ENCODE data around the gene OTUD5.
"Not testable (repeated sequence)": the region's sequence is repeated elsewhere in the genome, so short reads cannot be mapped to it uniquely, and the experiment has no call there.

The OTUD5 gene

DNA sequence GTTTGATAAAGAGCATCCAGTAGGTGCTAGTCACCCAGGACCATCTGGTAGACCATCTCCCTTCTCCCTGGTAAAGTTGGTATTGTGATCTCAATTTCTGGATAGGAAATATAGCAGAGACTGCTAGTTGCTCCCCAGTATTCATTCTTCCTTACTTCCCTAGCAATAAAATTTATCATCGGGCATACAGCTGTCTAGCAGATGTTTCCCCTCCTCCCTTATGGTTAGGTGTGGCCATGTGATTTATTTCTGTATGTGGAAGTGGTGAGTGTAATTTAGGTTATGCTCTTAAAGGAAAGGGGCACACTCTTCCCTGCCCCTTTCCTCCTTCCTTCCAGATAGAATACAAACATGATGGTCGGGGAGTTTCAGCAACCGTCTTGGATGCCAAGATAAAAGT, 26.5 kb upstream of the OTUD5 start:
- no peak overlapping the region for H3K4me3 ChIP-seq (ENCODE audit: low read depth, low read length)
- no peak for DNase-seq (ENCODE audit: low read depth, low spot score)
- TF ChIP-seq, protein P1, sequence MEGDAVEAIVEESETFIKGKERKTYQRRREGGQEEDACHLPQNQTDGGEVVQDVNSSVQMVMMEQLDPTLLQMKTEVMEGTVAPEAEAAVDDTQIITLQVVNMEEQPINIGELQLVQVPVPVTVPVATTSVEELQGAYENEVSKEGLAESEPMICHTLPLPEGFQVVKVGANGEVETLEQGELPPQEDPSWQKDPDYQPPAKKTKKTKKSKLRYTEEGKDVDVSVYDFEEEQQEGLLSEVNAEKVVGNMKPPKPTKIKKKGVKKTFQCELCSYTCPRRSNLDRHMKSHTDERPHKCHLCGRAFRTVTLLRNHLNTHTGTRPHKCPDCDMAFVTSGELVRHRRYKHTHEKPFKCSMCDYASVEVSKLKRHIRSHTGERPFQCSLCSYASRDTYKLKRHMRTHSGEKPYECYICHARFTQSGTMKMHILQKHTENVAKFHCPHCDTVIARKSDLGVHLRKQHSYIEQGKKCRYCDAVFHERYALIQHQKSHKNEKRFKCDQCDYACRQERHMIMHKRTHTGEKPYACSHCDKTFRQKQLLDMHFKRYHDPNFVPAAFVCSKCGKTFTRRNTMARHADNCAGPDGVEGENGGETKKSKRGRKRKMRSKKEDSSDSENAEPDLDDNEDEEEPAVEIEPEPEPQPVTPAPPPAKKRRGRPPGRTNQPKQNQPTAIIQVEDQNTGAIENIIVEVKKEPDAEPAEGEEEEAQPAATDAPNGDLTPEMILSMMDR (IDR thresholded peaks at IDR 0.05; ENCODE audit: insufficient read depth, low read length, missing control alignments), result no peak
- POLR2A ChIA-PET, result no interaction called here
- CTCF ChIA-PET, result no interaction called here

DNA sequence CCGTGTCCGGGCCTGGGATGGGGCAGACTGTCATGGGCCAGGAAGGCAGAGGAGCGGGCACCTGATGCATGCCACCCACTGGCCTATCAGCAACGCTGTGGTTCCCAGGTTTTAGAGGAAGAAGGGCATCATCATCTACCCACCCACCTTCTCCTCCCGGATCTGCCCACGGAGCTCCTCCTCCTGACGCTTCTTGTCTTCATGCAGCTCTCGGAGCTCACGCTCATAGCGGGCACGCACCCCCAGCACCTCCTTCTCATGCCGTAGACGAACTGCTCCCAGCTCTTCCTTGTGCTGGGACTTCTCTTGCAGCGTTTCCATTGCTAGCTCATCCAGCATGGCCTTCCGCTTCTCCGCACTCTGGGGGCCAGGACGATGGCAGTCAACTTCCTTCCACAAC, 25.7 kb upstream of the OTUD5 start:
- CTCF ChIA-PET, result interaction anchor here (1.4 kb wide), 1 partner anchor 11 kb away, joined by 5 read pairs; the partner anchor contains the start of gene KCND1
- POLR2A ChIA-PET, result interaction anchor here (0.7 kb wide), 1 partner anchor 89 kb away, joined by 4 read pairs; no protein-coding TSS in a partner anchor

DNA sequence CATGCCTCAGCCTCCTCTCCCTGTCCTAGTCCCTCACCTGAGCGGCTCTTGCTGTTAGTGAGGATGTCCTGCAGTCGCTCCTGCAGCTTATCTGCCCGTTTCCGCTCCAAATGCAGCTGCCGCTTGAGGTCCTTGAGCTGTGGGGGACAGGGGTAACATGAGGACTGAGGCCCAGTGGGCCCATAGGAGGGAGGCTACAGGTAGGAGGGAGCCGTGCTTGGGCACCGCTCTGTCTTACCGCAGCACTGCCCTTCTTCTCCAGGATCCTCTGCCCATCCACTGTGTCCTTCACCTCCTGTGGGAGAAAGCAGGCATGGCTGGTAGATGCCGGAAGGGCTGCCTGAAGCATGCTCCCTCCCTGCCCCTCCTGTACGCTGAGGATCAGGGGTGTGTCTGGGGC, 23.8 kb upstream of the OTUD5 start:
- no peak overlapping the region for H3K4me3 ChIP-seq (ENCODE audit: low read depth, low read length)
- CTCF ChIA-PET, result no interaction called here
- TF ChIP-seq, protein P1 (IDR thresholded peaks at IDR 0.05; ENCODE audit: insufficient read depth, low read length, missing control alignments), result no peak
- DNase-seq (ENCODE audit: low read depth, low spot score), result no peak
- POLR2A ChIA-PET, result no interaction called here

More for the DNA sequence above, 25.7 kb upstream of the OTUD5 start:
- no peak overlapping the region for H3K4me3 ChIP-seq (ENCODE audit: low read depth, low read length)
- TF ChIP-seq, protein P1 (IDR thresholded peaks at IDR 0.05; ENCODE audit: insufficient read depth, low read length, missing control alignments), result no peak
- no peak for DNase-seq (ENCODE audit: low read depth, low spot score)

DNA sequence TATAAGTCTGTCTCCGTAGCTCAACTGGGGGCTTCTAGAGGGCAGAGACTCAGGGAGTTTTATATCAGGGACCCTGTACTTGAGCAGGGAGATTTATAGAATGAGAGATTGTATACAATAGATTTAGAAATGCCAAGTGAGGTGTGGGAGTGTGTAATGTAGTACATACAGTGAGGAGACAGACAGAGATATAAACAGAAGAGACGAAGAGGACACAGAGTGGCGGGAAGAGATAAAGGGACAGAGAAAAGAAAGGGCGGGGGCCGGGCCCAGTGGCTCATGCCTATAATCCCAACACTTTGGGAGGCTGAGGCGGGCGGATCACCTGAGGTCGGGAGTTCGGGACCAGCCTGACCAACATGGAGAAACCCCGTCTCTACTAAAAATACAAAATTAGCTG, 22.9 kb upstream of the OTUD5 start:
- CTCF ChIA-PET; DNase-seq (ENCODE audit: low read depth, low spot score); H3K4me3 ChIP-seq (ENCODE audit: low read depth, low read length); POLR2A ChIA-PET: not testable (repeated sequence)

DNA sequence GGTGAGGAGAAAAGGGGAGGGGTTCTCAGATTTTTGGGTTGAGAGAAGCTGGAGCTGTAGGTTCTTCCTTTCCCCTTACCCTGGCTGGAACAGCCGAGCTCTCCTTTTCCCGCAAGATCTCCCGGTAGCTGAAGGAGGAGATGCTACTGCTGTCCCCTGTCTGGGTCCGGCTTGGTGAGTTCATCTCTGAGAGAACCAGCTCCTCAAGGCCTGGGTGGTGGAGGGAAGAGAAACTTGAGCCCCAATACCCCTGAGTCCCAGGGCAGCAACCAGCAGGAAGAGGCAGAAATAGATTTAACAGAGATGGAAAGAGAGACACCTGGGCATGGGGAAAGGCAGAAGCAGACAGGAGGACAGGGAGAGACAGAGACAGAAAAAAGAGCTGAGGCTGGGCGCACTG, 20.8 kb upstream of the OTUD5 start:
- CTCF ChIA-PET, result no interaction called here
- H3K4me3 ChIP-seq (ENCODE audit: low read depth, low read length), result no peak overlapping the region
- POLR2A ChIA-PET, result no interaction called here
- TF ChIP-seq, protein P1 (IDR thresholded peaks at IDR 0.05; ENCODE audit: insufficient read depth, low read length, missing control alignments), result no peak
- DNase-seq (ENCODE audit: low read depth, low spot score), result no peak

DNA sequence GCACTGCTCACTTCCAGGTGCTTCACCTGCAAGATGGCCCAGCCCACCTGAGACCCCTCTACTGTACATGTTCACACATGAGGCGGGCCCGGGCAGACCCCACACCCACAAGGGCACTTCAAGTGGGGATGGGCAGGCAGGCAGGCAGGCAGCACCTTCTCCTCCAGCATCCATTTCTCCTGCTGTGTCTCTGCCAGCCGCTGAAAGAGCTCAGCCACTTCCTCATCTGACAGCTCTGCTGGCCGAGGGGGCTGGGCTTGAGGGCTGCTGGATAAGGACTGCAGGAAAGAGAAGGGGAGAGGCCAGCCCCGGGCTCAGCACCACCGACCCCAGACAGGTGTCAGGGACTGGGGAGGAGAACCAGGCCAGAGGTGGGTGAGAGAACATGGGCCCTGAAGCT, 18.7 kb upstream of the OTUD5 start:
- no peak for DNase-seq (ENCODE audit: low read depth, low spot score)
- ChIA-PET CTCF (no interaction called here), POLR2A (no interaction called here)
- no peak overlapping the region for H3K4me3 ChIP-seq (ENCODE audit: low read depth, low read length)
- TF ChIP-seq, protein P1 (IDR thresholded peaks at IDR 0.05; ENCODE audit: insufficient read depth, low read length, missing control alignments), result no peak

DNA sequence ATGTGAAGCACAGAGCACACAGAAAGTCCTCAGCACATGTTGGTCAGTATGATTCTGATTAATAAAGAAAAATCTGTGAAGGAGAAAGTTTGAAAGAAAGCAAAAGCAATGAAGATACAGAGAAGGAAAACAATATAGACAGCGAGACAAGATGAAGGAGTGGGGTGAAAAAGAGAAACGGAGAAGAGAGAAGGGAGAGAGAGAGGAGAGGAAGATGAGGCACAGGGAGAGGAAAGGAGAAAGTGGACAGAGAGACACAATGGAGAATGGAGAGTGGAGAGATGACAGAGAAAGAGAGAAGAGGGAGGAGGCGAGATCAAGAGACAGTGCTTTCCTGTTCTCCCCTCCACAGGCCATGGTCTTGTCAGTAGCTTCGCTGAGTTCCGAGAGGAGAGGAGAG, 18.1 kb upstream of the OTUD5 start:
- CTCF ChIA-PET, result no interaction called here

More for the DNA sequence above, 18.1 kb upstream of the OTUD5 start:
- DNase-seq (ENCODE audit: low read depth, low spot score), result no peak
- no peak overlapping the region for H3K4me3 ChIP-seq (ENCODE audit: low read depth, low read length)
- TF ChIP-seq, protein P1 (IDR thresholded peaks at IDR 0.05; ENCODE audit: insufficient read depth, low read length, missing control alignments), result no peak
- POLR2A ChIA-PET, result no interaction called here
